ENCODE data around the gene CCBE1.
"Not testable (repeated sequence)": the region's sequence is repeated elsewhere in the genome, so short reads cannot be mapped to it uniquely, and the experiment has no call there.

The CCBE1 gene

DNA sequence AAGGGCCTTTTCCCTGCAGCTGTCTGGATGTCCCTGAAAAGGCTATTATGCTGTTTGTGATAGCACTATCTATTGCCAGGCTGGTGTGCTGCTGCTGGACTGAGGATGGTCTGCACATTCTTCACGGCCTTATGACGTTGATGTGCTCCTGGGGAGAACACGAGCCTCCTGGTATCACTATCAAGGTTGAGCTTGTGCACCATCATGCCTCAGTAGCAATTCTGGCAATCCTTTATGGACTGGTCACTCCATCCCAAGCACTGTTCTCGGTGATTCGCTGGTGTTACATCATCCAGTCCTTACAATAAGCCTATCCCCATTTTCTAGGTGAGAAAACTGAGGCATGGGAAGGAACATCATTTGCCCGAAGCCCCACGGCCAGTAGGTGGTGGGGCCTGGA lies 18.2 kb upstream of the CCBE1 start:
- DNase-seq (ENCODE audit: low spot score) = no peak

DNA sequence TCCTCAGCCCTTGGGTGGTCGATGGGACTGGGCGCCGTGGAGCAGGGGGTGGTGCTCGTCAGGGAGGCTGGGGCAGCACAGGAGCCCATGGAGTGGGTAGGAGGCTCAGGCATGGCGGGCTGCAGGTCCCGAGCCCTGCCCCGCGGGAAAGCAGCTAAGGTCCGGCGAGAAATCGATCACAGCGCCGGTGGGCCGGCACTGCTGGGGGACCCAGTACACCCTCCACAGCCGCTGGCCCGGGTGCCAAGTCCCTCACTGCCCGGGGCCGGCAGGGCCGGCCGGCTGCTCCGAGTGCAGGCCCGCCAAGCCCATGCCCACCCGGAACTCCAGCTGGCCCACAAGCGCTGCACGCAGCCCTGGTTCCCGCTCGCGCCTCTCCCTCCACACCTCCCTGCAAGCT lies 16.9 kb upstream of the CCBE1 start:
- not testable (repeated sequence) for DNase-seq (ENCODE audit: low spot score)

DNA sequence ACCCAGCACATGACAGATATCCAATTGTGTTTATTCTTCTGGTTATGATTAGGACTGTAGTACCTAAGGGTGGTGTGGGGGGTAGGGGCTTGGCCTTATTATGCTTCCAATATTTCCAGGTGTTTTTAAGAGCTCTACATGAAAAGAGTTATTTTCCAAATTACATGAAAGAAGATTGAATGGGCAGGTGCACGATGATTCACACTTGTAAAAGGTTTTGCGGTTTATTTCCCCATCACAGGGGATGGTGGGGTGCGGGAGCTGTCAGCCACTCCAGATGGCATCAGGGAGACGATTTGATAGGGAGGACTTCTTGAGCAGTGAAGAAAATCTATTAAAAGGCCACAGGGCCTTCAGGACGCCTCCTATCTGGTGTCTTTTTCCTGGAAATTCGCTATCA lies 15.1 kb upstream of the CCBE1 start:
- no peak for DNase-seq (ENCODE audit: low spot score)

DNA sequence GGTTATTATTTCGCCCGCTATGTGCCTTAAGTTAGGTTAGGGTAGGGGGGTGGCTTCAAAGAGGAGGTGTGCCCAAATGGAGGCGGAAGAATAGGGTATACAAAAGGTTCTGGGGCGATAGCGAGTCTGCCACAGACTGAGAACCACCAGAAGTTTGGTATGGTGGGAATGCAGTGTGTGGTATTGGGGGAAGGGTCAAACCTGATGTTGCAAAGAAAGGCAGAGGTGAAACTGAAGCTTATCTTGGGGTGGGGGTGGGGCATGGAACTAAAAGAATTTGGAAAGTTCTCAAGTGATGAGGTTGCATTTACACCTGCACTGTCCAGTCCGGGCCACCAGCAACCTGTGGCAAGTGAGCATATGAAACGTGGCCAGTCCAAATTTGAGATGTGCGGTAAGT lies 11.8 kb upstream of the CCBE1 start:
- DNase-seq (ENCODE audit: low spot score) = no peak

DNA sequence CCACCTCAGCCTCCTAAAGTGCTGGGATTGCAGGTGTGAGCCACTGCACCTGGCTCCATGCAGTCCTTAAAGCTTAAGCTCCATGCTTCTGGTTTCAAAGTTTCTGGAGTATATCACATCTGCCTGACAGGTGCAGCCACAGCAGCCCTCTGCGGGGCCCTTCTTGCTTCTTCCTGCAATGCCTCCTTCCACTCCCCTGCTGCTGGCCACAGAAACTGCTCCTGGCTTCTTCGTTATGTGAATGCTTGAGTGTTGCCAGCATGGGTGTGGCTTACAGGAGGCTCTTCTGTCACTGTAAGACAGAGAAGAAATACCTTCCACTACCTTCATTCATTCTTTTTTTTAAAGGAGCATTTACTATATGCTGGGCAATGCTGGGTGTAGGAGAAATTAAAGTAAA lies 10.1 kb upstream of the CCBE1 start:
- no peak for DNase-seq (ENCODE audit: low spot score)

DNA sequence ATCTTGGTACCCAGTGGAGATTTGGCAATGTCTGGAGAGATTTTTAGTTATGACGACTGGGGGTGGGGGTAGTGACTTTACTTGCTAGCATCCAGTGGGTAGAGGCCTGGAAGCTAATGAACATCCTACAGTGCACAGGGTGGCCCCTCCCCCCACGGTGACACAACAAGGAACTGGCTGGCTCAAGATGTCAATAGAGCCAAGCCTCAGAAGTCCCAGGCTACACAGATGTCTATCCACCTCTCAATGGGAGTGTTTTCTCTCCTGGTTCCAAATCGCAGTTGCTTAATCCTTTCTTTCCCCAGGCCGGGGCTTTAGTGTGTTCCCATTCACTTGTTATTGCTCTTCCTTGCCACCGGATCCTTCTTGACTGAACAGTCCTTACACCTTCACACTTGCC lies 9.3 kb upstream of the CCBE1 start:
- DNase-seq (ENCODE audit: low spot score) = no peak

DNA sequence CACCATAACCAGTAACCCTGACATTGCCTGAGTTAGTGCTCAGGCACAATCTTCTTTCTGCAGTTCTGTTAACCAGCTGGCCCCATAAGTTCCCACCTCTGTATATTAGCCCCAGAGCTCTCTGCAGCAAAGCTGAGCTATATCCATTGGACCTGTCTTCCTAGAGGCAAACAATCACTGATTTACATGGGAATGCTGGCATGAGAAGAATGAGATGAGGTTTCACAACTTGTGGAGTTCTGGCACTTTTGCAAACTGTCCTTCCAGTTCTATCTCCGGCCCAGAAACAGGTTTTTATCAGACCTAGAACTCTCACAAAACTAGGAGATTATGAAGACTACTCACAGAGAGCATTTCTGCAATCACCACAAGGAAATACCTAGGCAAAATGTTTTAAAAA lies 7.9 kb upstream of the CCBE1 start:
- no peak for DNase-seq (ENCODE audit: low spot score)

DNA sequence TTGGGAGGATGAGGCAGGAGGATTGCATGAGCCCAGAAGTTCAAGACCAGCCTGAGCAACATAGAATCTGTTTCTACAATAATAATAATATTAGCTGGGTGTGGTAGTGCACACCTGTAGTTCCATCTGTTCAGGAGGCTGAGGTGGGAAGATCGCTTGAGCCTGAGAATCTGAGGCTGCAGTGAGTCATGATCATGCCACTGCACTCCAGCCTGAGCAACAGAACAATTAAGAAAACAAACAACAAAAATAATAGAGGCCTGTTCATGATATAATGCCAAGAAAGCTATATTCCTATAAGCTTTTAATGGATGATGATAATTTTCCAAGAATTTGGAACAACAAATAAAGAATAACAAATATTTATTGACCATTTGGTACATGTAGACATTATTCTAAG lies 6.9 kb upstream of the CCBE1 start:
- no peak for DNase-seq (ENCODE audit: low spot score)

DNA sequence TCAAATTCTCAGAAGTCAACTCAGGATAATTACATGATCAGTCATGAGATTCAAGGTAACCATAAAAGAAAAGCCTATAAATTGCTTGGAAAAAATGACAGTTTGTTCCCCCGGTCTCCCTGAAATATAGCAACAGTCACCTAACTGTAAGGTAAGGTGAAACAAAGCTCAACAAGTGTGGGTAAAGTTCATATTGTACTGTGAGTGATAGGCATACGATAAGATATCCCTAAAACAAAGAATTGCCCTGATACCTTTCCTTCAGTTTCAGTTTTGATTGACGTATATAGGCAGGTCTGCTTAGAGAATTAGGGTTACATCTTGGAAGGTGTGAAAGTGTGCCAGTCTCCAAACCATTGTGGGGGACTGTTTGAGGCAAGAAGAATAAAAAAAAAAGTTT lies 4.0 kb upstream of the CCBE1 start:
- no peak for DNase-seq (ENCODE audit: low spot score)

DNA sequence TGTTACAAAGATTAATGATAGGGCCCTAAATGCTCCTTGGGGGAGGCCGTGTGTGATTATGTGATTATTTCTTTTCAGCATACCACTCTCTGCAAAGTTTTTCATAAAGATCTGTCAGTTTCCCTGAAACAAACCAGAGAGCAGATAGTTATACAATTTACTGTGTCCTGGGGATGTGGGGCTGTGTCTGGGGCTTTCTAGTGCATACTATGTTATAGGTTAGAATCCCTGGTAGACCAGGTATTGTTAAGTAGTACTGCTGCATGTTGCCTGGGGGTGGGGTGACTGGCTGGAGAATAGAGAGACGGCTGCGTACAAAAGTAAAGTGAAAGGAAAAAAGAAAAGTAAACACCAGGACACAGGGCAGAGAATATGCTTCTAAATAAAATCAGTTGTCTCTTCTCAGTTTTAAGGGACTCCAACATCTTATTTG lies 3.3 kb upstream of the CCBE1 start:
- DNase-seq (ENCODE audit: low spot score) = no peak

DNA sequence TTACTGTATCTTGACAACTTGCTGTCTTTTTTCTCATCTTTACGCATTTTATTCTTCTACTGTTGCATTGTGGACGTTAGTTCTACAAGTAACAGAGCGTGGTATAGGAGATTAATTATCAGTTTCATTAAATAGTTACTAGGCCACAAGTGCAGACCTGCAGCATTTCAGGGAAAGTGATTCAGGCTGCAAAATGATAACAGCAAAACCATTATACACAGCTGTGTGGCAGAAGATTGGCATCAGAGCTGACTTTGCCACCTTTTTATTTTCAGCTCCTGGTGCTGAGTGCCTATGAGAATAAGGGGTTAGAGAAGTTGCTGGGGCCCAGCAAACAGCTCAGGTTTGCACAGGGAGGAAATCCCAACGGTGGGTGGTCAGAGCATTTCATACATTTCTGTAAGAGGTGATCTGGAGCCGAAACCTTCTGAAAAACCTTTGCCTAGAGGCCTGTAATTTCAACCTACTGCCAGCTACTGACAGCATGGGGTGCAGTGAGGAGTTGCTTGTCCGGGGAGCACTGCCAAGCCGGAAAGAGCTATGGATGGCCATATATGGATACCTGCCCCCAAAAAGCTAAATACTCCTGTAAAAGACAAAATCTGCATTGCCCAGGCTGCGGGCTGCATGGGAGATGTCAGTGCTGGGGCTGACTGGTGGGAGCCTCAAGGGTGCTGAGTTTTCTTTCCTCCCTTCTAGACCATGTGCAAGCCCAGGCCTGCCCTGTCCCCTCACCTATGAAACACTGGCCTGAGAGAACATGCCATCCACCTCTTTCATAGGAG lies 2.7 kb upstream of the CCBE1 start:
- DNase-seq (ENCODE audit: low spot score) = no peak

DNA sequence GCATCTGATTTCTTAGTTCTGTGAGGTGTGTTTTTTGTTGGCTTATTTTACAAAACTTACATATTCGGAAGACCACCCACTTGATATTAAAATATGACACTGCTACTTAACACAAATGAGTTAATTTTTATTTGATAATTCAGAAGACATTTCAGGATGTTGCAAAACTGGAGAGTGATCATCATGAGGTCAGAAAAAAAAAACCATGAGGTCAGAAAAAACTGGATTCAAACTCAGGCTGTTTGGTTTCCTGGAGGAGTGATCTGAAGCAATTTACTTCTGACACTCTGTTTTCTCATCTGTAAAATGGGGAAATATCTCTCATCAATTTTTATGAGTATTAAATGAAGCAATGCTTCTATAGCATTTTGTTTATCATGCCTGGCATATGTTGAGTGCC lies 1.8 kb upstream of the CCBE1 start:
- DNase-seq (ENCODE audit: low spot score) = no peak

DNA sequence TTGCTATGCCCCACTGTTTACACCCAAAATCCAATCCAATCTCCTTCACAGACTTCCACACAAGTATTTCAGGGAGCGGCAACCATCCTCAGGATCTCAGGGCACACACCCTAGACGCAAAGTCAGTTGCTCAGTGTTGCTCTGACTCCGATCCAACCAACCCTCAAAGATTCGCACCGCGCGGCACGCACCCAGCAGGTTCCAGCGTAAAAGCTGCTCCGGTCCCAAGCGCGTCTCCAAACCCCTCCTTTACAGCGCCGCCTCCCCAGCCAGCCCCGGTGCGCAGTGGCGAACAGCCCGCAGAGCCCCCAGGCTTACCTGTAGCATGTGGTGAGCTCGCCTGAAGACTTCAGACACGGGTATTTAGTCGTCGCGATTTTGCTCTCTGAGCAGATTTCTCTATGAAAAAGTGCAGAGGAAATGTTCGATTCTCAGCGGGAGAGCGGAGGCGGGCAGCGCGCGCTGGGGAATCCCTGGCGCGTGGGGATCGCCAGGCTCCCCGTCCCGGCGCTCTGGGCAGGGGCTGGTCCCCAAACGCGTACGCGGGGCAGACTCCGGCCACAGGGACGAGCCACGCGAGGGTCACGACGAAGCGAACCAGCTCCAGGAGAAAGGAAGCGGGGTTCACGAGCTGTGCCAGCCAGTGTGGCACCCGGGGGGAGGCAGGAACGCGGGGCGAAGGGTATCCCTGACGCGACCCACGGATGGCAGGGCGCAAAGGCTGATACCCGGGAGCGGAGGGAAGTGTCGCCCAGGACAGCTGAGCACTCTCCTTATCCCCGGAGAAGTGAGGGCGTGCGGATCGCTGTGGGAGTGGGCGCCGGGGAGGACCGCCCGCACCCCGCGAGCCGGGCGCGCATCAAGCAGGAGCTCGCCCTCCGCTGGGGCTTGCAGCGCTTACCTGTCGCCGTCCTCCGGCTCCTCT lies 650 bp downstream of the CCBE1 start:
- no peak for DNase-seq (ENCODE audit: low spot score)

DNA sequence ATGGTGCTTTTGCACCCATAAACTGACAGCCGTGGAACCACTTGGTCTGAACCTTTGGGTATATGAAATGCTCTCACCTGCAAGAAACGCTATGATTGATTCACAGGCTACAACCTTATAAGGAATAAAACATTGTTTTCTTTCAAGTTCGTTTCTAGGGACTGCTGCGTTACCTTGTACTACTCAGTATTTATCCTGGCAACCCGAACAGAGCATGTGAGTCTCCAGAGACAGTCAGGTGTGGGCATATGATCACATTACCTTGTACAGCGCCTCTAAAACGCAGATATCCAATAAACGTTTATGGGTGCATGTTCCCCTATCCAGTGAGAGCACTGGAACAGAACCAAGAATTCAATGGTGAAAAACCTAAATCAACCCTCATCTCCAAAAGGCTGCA lies 1.7 kb downstream of the CCBE1 start:
- no peak for DNase-seq (ENCODE audit: low spot score)

DNA sequence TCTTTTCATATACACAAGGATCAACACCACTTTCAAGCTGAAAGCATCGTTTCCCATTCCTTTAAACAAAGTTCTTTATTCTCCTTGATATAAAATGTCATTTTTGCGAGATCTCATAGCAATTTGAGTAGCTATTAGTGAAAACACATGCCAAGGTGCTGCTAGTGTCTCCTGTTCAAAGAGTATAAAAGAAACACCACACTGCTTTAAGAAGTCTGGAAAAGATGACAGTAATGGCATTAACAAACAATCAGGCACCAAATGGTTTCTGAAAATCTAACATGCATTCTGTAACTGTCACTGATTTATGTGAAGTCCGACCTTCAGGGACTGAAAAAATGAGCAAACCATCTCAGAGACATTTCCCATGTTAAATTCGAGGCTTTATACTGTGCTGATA lies 2.4 kb downstream of the CCBE1 start:
- no peak for DNase-seq (ENCODE audit: low spot score)

DNA sequence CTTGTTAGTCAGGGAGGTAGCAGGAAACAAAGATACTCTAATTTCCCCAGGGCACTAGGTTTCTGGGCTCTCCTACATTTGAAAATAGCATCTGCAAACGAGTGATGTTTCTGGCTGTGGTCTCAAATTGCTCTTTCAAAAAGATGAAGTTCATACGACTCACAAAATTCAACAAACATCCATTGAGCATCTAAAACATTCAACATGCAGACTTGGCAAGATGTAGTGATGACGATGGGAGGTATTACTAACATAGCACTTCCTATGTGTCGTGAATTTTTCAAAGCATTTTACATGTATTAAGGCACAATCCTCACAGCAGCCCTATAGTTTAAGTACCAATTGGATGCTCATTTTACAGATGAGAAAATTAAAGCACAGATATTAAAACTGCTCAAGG lies 5.2 kb downstream of the CCBE1 start:
- no peak for DNase-seq (ENCODE audit: low spot score)

DNA sequence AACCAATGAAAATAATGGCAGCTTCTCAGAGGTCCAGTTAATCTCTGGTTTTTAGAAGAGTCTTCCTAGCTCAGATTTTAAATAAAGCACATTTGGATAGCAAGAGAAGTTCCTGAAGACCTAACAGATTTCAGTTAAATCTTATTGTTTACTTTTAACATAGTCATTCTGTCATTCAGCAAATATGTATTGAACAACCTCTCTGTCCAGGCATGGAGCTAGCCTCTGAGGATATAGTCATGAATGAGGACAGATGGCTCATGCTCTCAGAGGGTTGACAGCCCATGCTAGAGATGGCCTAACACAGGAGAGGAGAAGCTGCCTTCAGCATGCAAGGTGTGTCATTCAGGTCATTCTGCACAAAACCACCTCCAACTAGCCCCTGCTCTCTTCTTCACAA lies 6.2 kb downstream of the CCBE1 start:
- DNase-seq (ENCODE audit: low spot score) = no peak

DNA sequence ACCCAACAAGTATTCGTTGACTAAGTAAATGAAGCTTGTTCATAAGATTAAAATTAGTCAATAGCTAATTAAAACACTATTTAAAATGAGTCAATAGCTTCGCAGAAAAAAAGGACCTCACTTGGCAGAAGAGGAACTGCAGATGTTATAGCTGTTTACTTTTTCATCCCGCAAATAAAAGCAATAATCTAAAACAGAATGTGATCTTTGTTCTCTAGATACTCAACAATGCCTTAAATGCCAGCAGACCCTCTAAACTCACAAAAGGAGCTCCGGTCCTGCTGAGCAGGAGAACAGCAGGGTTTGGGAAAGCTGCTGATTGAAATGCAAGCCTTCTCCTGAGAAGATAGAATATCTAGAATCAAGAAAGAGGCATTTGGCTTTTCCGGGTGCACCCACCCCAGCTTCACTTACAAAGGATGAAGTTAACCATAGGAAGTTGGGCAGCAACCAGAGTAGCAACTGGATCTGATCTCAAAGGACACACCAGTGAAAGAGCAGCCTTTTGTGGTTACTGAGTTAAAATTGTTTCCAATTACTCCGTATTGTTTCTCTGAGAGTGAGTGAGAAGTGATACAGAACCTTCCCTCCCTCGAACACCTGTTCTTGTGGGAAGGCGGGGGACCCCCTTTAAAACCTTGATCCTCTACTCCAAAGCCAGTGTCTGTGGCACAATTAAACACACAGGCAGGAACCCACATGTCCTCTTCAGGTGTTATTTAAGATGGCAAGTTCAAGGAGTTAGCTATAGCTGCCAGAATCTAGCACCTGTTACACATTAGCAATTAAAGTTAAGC lies 6.8 kb downstream of the CCBE1 start:
- no peak for DNase-seq (ENCODE audit: low spot score)

DNA sequence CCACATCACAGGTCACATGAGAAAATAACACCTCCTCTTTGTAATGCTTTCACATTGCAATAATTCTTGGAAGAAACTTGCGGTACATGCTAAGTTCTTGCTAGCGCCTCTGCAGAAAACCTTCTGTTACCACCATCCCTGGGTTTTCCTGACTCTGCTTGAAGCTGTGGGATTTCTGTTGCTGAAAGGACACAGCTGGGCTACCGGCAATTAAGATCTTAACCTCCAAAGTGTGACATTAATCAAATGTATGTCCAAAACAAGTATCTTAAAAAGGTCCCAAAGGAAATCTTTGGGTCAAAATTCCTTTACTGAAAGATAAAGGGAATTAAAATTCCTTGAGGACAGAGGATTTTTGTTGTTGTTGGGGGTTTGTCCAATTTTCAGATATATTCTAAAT lies 7.5 kb downstream of the CCBE1 start:
- no peak for DNase-seq (ENCODE audit: low spot score)

DNA sequence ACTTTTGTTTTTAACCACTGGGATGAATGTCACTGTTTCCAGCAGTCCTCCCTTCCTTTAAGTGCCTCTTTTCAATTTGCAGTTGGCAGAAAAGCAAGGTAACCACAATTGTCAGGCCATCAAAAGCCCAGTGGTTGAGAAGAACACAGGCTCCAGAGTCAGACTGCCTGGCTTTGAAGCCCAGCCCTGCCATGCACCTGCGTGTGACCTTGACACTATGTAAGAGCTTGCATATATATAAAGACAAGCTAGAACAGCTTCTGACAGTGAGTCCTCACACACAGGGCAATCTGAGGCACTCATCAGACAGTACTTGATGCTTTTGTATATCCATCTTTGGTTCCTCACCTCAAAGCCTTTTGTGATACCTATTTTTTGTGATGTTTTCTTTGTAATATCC lies 11.0 kb downstream of the CCBE1 start:
- DNase-seq (ENCODE audit: low spot score) = no peak

DNA sequence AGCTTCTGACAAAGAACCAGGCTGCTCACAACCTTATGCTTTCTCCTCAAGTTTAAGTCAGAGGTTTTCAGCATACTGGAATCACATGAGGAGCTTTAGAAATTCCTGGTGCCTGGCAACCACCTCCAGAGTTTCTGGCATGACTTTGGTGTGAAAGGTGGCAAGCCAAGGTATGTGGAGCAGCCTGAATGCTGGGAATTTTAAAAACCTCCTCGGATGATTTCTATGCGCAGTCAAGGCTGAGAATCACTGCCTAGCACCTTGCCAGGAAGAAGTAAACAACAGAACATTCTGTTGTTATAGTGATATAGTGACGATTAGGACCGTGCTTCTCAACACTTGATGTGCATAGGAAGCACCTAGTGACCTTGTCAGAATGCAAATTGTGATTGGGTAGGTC lies 11.7 kb downstream of the CCBE1 start:
- no peak for DNase-seq (ENCODE audit: low spot score)

DNA sequence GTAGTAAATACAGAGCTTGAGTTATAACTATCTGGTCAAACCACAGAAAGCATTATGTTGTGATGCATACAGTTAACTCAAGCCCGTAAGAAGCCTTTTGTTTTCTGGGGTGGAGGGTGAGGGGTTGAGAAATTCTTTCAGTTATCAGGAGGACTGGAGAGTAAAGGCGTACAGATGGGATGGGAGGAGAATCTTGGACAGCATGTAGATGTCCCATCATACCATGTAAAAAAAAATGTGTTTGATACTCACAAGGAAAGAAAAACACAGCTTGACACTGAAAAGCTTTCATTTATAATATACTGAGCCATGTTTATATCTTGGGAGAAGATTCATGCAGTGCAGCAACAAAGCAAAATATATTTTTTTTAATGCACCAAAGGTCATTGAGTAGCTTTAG lies 12.4 kb downstream of the CCBE1 start:
- no peak for DNase-seq (ENCODE audit: low spot score)
